Measurements from ENCODE around the gene PDE4D.

DNA sequence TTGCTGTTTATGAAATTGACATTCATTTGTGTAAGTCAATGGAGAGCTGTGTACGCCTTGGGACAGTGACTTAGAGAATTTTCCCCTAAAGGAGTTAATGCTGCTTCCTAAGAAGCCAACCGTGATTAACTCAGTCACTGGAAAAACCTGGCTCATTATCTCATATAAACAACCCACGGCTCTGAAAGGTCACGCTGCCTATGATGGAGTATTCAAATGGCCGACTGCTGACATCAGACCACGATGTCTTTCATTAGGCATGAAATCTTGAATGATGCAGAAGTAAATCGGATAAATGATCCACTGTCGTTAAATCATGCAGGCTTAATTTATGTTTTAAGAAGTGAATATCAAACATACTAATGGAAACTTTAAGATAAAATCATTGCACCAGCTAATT lies 706.9 kb downstream of the PDE4D start:
- TF ChIP-seq SUZ12 (IDR thresholded peaks at IDR 0.05; ENCODE audit: extremely low read depth, insufficient read depth, insufficient read length) (no peak), YY1 (IDR thresholded peaks at IDR 0.05; ENCODE audit: insufficient read depth, insufficient read length) (no peak), ZNF274 (IDR thresholded peaks at IDR 0.05; ENCODE audit: low read depth, low read length) (no peak)

All from NT2/D1 (cell line).